Peyer's patch (tissue), 4 donors: ENCODE results near the gene DSG2.

Source experiments
- CTCF ChIP-seq, 6 experiments: fragments of 450-650 bp in 4 of 6; fragments of 200-600 bp in 2 of 6; sonication (generic) in 1 of 6; IDR thresholded peaks; one replicate each; pipeline ENCODE4 v1.5.1; 2017 to 2019; ENCODE audit warnings: antibody characterized with exemption in 6 of 6, mild to moderate bottlenecking in 3 of 6, moderate library complexity in 1 of 6
- POLR2A ChIP-seq, 2 donors: fragments of 450-650 bp; IDR thresholded peaks; one replicate each; pipeline ENCODE4 v1.5.1; 2017; ENCODE audit warnings: antibody characterized with exemption in 2 of 2, mild to moderate bottlenecking in 2 of 2, moderate library complexity in 2 of 2

DNA sequence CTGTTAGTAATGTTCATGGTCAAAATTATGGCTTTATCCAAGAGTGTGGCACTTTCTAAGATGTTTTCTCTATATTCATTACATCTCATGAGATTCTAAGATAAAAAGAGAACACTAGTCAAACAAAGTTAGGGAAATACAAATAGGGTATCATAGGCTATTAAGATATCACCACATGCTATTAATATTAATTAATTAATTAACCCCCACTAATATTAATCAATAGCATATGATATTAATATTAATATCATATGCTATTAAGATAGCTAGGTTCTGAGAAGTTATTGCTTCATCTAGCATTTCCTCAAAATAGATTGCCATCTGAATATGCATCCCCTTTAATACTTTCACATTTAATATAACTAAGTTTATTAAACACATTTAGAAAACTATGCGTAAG lies 28.3 kb upstream of the DSG2 start:
- no peak for TF ChIP-seq CTCF (IDR thresholded peaks at IDR 0.05)
- TF ChIP-seq POLR2A (IDR thresholded peaks at IDR 0.05), result no peak
